Activated T-cell treated with anti-CD3 and anti-CD28 coated beads, Interleukin-2, amount 50 U/mL, for 4 hours (primary cell): ENCODE results near the gene MAPKAPK3. TPM values are rescaled to one million over a fixed set of nuclear protein-coding genes. Genes with fewer than 3 reads are reported as not detected.

Experiments
- ATAC-seq, 2 donors: fragments of 200-7000 bp; cut with Tn5 transposase; one replicate each; pipeline ENCODE4 v1.10.0; 2021
- DNase-seq: peaks from one replicate; pipeline ENCODE4 v3.0.0-alpha.2; 2020
- H3K27me3 Mint-ChIP-seq: one replicate; pipeline ENCODE4 v1.8.0; 2021; ENCODE audit warnings: low read depth, mixed read lengths
- H3K36me3 Mint-ChIP-seq: one replicate; pipeline ENCODE4 v1.8.0; 2022; ENCODE audit warnings: mixed read lengths; ENCODE audit not compliant: insufficient read depth
- H3K4me1 Mint-ChIP-seq: one replicate; pipeline ENCODE4 v1.8.0; 2021; ENCODE audit warnings: low read depth, mixed read lengths
- H3K4me3 Mint-ChIP-seq: one replicate; pipeline ENCODE4 v1.8.0; 2021; ENCODE audit warnings: mild to moderate bottlenecking, moderate library complexity, mixed read lengths
- H3K9me3 Mint-ChIP-seq: one replicate; pipeline ENCODE4 v1.8.0; 2021; ENCODE audit warnings: mixed read lengths
- total RNA-seq, 3 donors: library from RNA; stranded (reverse); gene quantifications; one replicate each; pipeline ENCODE4 v1.2.1, GENCODE V29; 2021

Gene MAPKAPK3
- total RNA-seq, 3 donors from 2014 or later = 174 to 225 (median 210) TPM

DNA sequence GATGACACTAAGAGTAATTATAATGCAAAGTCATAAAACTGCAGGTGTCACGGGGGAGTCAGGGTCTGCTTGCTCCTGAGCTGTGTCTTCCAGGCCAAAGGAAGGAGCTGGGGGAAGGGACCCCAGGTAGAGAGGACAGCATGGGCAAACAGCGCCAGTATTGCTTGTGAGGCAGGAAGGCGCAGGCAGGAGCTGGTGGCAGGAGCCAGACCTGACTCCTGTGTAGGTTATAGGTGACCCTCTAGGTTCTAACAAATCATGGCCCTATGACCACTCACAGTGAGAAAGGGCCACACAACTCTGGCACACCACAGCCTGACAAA lies 7.2 kb upstream of the MAPKAPK3 start:
- DNase-seq = no peak
- Mint-ChIP-seq H3K9me3 (no peaks in the 10 kb centered on the region), H3K4me1 (peaks cover 49% of the 10 kb centered on the region), H3K36me3 (peaks cover 61% of the 10 kb centered on the region), H3K4me3 (peak overlapping the region; percentile 94), H3K27me3 (no peaks in the 10 kb centered on the region)
- ATAC-seq = no peak

- ATAC-seq (no peak), DNase-seq (peak; percentile 54)
- H3K4me1 Mint-ChIP-seq = peaks cover 45% of the 10 kb centered on the region
- no peaks in the 10 kb centered on the region for H3K27me3 Mint-ChIP-seq
- no peaks in the 10 kb centered on the region for H3K9me3 Mint-ChIP-seq
- H3K4me3 Mint-ChIP-seq = peak overlapping the region; percentile 94
- H3K36me3 Mint-ChIP-seq = peaks cover 56% of the 10 kb centered on the region
These were observed 6.6 kb upstream of the MAPKAPK3 start for GRCh38 chr3:50610181-50610971.

GRCh38 chr3:50610992-50611463 lies 5.9 kb upstream of the MAPKAPK3 start:
- DNase-seq = no peak
- H3K9me3 Mint-ChIP-seq = no peaks in the 10 kb centered on the region
- peak overlapping the region; percentile 94 for H3K4me3 Mint-ChIP-seq
- H3K27me3 Mint-ChIP-seq = no peaks in the 10 kb centered on the region
- ATAC-seq = peak in 1 of 2 donors; percentile 0
- H3K36me3 Mint-ChIP-seq = peaks cover 50% of the 10 kb centered on the region
- peaks cover 44% of the 10 kb centered on the region for H3K4me1 Mint-ChIP-seq

DNA sequence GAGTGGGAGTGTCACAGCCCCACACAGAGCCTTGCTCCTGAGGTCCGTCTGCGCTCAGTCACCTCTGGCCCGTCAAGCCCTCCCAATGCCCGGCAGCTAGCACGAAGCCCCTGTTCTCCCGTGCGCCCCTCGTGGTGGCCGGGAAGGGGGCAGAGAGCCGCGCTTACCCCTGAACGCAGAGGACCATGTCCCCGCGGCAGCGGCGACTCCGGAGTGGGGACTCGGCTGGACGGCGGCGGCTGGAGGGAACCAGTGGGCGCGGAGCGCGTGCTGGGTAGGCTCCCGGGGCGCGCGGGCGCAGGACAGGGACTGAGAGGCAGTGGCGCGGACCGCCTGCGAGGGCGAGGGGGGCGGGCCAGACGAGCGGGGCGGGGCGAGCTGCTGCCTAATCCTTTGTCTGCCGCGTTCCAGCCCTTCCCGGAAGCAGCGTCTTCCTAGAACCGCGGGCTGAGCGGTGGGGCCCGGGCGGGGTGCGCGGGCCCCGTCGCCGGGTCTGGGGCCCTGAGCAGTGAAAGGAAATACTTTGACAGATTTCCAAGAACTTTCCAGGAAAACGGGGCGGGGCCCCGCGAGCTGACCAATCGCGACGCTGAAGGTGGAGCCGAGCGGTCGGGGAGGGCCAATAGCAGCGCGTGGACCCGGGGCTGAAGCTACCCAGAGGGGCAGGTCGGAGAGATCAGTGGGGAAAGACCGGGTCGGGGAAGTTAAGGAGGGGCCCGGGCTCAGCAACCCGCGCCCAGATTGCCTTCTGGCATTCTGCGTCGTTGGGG lies 5.3 kb upstream of the MAPKAPK3 start, which contains the start of gene CISH:
Gene CISH, minus strand, starts transcription at position 311 of the 770 bp plus-strand sequence. Its CDS starts 124 bp downstream, at position 187.
- DNase-seq = peak; percentile 98
- peaks cover 45% of the 10 kb centered on the region for H3K4me1 Mint-ChIP-seq
- H3K27me3 Mint-ChIP-seq = no peaks in the 10 kb centered on the region
- ATAC-seq = peak; percentile 73 to 74
- peaks cover 45% of the 10 kb centered on the region for H3K36me3 Mint-ChIP-seq
- peak within 1 kb of the TSS; percentile 94 for H3K4me3 Mint-ChIP-seq
- no peaks in the 10 kb centered on the region for H3K9me3 Mint-ChIP-seq

DNA sequence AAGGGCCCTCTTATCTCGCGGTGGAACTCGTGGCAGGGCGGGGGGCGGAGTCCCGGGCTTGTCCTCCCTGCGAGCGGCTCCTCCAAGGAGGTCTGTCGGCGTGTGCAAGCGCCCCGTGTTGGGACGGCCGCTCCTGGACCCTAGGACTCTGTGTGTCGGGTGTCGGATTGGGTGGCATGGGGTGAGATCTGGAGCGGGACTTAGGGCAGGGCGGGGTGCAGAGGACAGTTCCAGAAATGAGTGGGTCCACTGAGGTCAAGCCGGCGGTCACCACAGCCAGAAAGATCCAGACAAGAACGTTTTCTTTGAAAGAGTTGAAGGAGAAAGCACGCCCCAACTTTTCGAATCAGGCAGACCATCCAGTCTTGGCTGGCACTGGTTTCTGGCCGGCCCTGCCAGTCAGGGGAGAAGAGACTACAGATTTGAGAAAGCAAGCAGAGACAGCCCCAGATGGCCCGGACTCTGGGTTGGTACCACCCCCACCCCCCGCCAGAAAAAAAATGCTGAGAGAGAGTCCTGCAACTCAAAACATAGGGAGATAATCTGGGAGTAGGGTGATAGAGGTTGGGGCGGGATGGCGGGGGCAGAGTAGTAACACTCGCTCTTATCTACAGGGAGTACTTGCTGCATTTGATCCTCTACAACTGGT lies 4.6 kb upstream of the MAPKAPK3 start:
- DNase-seq (no peak), ATAC-seq (no peak)
- H3K9me3 Mint-ChIP-seq = no peaks in the 10 kb centered on the region
- peak overlapping the region; percentile 94 for H3K4me3 Mint-ChIP-seq
- no peaks in the 10 kb centered on the region for H3K27me3 Mint-ChIP-seq
- peaks cover 43% of the 10 kb centered on the region for H3K4me1 Mint-ChIP-seq
- H3K36me3 Mint-ChIP-seq = peaks cover 39% of the 10 kb centered on the region

DNA sequence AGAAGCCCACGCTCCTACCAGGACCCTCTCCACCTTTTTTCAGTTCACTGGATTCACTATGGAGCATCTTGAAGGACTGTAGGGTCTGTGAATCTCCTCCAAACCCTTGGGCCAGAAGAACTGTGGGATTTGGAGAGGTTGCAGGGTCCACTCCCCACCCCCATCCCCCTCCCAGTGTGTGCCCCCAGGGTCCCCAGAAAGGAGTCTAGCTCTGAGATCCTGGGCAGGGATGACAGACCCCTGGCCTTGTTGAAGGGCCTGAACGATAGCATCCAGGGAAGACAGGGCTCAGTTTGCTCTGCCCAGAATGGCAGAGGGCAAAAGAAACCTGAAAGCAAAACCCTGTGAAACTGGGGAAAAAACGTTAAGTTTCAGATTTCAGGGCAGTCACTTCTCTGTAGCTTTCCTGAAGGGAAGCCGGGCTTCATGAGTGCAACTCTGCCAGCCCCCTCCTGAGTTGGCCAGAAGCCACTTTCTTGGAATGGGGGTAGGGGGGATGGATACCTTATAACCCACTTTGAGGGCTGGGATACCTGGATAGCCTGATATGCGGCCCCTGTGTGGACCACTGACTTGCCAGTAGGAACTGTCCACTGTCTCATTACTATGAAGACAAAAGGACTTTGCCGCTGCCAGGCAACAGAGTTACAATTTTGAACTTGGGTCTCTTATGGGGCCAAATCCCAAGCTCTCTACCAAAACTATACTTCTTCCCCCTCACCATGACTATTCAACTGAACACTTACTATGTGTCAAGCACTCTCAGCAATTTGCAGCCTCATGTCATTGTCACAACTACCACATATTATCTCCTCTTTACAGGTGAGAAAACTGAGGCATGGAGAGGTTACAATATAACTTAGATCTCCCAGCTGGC lies 3.7 kb upstream of the MAPKAPK3 start:
- H3K36me3 Mint-ChIP-seq = peaks cover 31% of the 10 kb centered on the region
- DNase-seq (no peak), ATAC-seq (no peak)
- H3K4me1 Mint-ChIP-seq = peaks cover 38% of the 10 kb centered on the region
- H3K27me3 Mint-ChIP-seq = no peaks in the 10 kb centered on the region
- H3K4me3 Mint-ChIP-seq = peak overlapping the region; percentile 94
- no peaks in the 10 kb centered on the region for H3K9me3 Mint-ChIP-seq

GRCh38 chr3:50615190-50615589 lies 1.8 kb upstream of the MAPKAPK3 start:
- no peak for DNase-seq
- no peak overlapping the region for H3K4me3 Mint-ChIP-seq
- H3K4me1 Mint-ChIP-seq = peaks cover 50% of the 10 kb centered on the region
- no peak for ATAC-seq
- peaks cover 13% of the 10 kb centered on the region for H3K36me3 Mint-ChIP-seq
- H3K27me3 Mint-ChIP-seq = no peaks in the 10 kb centered on the region
- H3K9me3 Mint-ChIP-seq = no peaks in the 10 kb centered on the region

GRCh38 chr3:50616003-50616769 lies 765 bp upstream of the MAPKAPK3 start:
- H3K27me3 Mint-ChIP-seq = no peaks in the 10 kb centered on the region
- H3K4me1 Mint-ChIP-seq = peaks cover 60% of the 10 kb centered on the region
- H3K9me3 Mint-ChIP-seq = no peaks in the 10 kb centered on the region
- ATAC-seq (peak; percentile 9 to 20), DNase-seq (peak; percentile 79)
- H3K36me3 Mint-ChIP-seq = peaks cover 12% of the 10 kb centered on the region
- peak overlapping the region; percentile 88 for H3K4me3 Mint-ChIP-seq

DNA sequence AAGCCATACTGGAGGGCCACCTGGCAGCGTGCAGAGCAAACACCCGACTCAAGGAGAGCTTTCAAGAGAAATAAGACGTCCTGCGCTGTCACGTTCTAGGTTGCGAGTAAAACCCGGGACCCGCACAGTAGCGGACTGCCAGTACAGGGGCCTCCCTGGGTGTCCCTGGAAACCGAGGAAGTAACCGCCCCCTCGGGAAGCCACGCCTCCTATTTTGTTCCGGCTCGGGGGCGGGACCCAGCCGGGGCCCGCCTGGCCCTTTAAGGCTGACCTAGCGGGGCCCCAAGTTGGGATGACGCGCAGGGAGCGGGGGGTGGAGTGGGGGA lies 218 bp upstream of the MAPKAPK3 start:
- ATAC-seq (peak; percentile 55 to 62), DNase-seq (peak; percentile 94)
- Mint-ChIP-seq H3K4me3 (peak overlapping the region; percentile 88), H3K4me1 (peaks cover 63% of the 10 kb centered on the region), H3K27me3 (no peaks in the 10 kb centered on the region), H3K36me3 (peaks cover 12% of the 10 kb centered on the region), H3K9me3 (no peaks in the 10 kb centered on the region)

DNA sequence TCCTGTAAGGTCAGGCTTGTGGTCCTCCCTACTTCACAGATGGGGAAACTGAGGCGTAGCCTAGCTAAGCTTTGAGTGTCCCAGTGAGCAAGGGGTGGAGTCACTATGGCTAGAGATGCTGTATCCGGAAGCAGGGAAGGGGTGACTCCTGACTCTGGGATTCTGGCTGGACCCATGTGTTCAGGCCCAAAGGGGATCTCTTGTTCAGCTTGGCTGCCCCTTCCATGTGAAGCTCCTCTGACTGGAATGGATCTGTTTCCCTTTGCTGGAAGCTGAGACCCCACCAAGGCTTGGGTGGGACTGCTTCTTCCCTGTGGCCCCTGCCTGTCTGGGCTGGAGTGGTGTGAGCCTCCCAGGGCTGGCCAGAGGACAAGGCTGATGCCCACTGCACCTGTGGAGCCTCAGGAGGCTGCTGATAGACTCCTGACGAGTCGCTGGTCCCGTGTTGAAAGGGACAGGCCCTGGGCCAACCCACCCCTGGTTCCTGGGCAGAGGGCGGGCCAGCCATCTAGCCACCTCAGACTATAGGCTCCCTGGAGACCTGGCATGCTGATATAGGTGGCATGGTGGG lies 1.0 kb downstream of the MAPKAPK3 start:
- peak overlapping the region; percentile 88 for H3K4me3 Mint-ChIP-seq
- H3K27me3 Mint-ChIP-seq = no peaks in the 10 kb centered on the region
- DNase-seq (no peak), ATAC-seq (no peak)
- H3K36me3 Mint-ChIP-seq = peaks cover 14% of the 10 kb centered on the region
- H3K4me1 Mint-ChIP-seq = peaks cover 69% of the 10 kb centered on the region
- no peaks in the 10 kb centered on the region for H3K9me3 Mint-ChIP-seq

GRCh38 chr3:50620420-50620819 lies 3.5 kb downstream of the MAPKAPK3 start:
- DNase-seq = no peak

DNA sequence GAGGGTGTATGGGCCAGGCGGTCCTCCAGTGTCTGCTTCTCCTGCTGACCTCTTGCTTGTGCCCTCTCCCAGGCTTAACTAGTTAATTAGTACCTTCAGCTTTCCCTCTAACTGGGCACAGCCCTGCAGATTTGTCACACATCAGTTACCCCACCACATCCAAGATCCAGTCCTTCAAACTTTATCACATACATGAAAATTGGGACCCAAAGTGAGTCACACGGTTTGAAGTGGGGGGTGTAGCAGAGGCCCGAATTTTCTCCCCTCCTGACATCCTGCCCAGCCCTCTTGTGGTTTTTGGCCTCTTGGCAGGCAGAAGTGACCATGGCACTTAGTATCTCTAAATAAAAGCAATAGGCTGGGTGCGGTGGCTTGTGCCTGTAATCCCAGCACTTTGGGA lies 3.9 kb downstream of the MAPKAPK3 start:
- Mint-ChIP-seq H3K27me3 (no peaks in the 10 kb centered on the region), H3K4me3 (peak overlapping the region; percentile 88), H3K4me1 (peaks cover 79% of the 10 kb centered on the region), H3K9me3 (no peaks in the 10 kb centered on the region), H3K36me3 (peaks cover 20% of the 10 kb centered on the region)
- DNase-seq (no peak), ATAC-seq (no peak)

More at GRCh38 chr3:50620420-50620819, 3.5 kb downstream of the MAPKAPK3 start:
- no peak for ATAC-seq
- H3K27me3 Mint-ChIP-seq = no peaks in the 10 kb centered on the region
- peaks cover 79% of the 10 kb centered on the region for H3K4me1 Mint-ChIP-seq
- H3K36me3 Mint-ChIP-seq = peaks cover 20% of the 10 kb centered on the region
- peak overlapping the region; percentile 88 for H3K4me3 Mint-ChIP-seq
- H3K9me3 Mint-ChIP-seq = no peaks in the 10 kb centered on the region

GRCh38 chr3:50622881-50623280 lies 5.9 kb downstream of the MAPKAPK3 start:
- H3K36me3 Mint-ChIP-seq = peaks cover 25% of the 10 kb centered on the region
- ATAC-seq = no peak
- no peak for DNase-seq
- no peaks in the 10 kb centered on the region for H3K9me3 Mint-ChIP-seq
- H3K27me3 Mint-ChIP-seq = no peaks in the 10 kb centered on the region
- H3K4me1 Mint-ChIP-seq = peaks cover 91% of the 10 kb centered on the region
- no peak overlapping the region for H3K4me3 Mint-ChIP-seq
